Thyroid gland (tissue), 4 donors: ENCODE results near the gene MAPRE2.

Source experiments
- CTCF ChIP-seq, 6 experiments: fragments of 200-600 bp in 3 of 6; fragments of 450-650 bp in 3 of 6; sonication (generic) in 3 of 6; IDR thresholded peaks; one replicate each; pipeline ENCODE4 v1.5.1; 2016 to 2019; ENCODE audit warnings: antibody characterized with exemption in 6 of 6, mild to moderate bottlenecking in 2 of 6, inconsistent platforms in 1 of 6, moderate library complexity in 1 of 6
- POLR2A ChIP-seq, 2 donors: fragments of 450-650 bp; IDR thresholded peaks; one replicate each; pipeline ENCODE4 v1.6.1; 2017; ENCODE audit warnings: antibody characterized with exemption in 2 of 2, mild to moderate bottlenecking in 2 of 2, moderate library complexity in 1 of 2

- TF ChIP-seq CTCF (IDR thresholded peaks at IDR 0.05), result no peak
- peak in 1 of 2 donors; percentile 14 for TF ChIP-seq POLR2A (IDR thresholded peaks at IDR 0.05)
These were observed 76.8 kb downstream of the MAPRE2 start for GRCh38 chr18:35117951-35118411.
